ENCODE data around the gene PPM1A. TPM values are rescaled to one million over a fixed set of nuclear protein-coding genes. Genes with fewer than 3 reads are reported as not detected.

Gene PPM1A
- total and polyA plus RNA-seq, 8 donors = 13.6 to 95.5 (median 32.7) TPM

GRCh38 chr14:60346706-60347105 is 97.7 kb downstream of the PPM1A start:
- Histone ChIP-seq H3K27ac (no peak overlapping the region), H3K4me3 (no peak overlapping the region), H3K4me1 (peaks cover 0 to 14% (median 4%) of the 10 kb centered on the region in 4 donors), H3K9me3 (no peaks in the 10 kb centered on the region), H3K36me3 (no peaks in the 10 kb centered on the region), H3K27me3 (no peaks in the 10 kb centered on the region)
- TF ChIP-seq EP300 (IDR thresholded peaks at IDR 0.05) (no peak), POLR2AphosphoS5 (IDR thresholded peaks at IDR 0.05) (no peak), POLR2A (IDR thresholded peaks at IDR 0.05) (no peak), CTCF (IDR thresholded peaks at IDR 0.05) (no peak)
- intact Hi-C loops (cut with DNase I; ENCODE audit: low total_unique reads) = no loop called here
- WGBS, 5 donors = 17 to 39% (median 30%) methylated on average over 2 of the region's 2 CpGs
- peak in 1 of 2 donors; percentile 62 for DNase-seq

- Histone ChIP-seq H3K27ac (no peak overlapping the region), H3K36me3 (no peaks in the 10 kb centered on the region), H3K4me1 (peaks cover 0 to 14% (median 4%) of the 10 kb centered on the region in 4 donors), H3K27me3 (no peaks in the 10 kb centered on the region), H3K9me3 (no peaks in the 10 kb centered on the region), H3K4me3 (no peak overlapping the region)
- 43 to 59% (median 49%) methylated on average over 4 of the region's 4 CpGs for WGBS, 5 donors
- intact Hi-C loops (cut with DNase I; ENCODE audit: low total_unique reads) = no loop called here
- peak in 1 of 2 donors; percentile 16 for DNase-seq
- TF ChIP-seq POLR2AphosphoS5 (IDR thresholded peaks at IDR 0.05) (no peak), CTCF (IDR thresholded peaks at IDR 0.05) (no peak), POLR2A (IDR thresholded peaks at IDR 0.05) (no peak), EP300 (IDR thresholded peaks at IDR 0.05) (no peak)
Observed at GRCh38 chr14:60348211-60348610, 99.2 kb downstream of the PPM1A start.

Other genes with a start within 250 kb of the PPM1A start
- gene PCNX4, start 157.3 kb upstream of the PPM1A start, total RNA-seq = 100 to 1,000 TPM in 1 of 5 donors, 10 to 100 TPM in 4; 26.9 to 105 (median 70.5) TPM
- gene PCNX4, start 157.3 kb upstream of the PPM1A start, polyA plus RNA-seq = 1 to 10 TPM; 6.8 to 9.2 (median 8.2) TPM
- gene DHRS7, start 83.8 kb upstream of the PPM1A start, total RNA-seq = 100 to 1,000 TPM in 4 of 5 donors, 10 to 100 TPM in 1; 60.7 to 322 (median 158) TPM
- 10 to 100 TPM; 26.6 to 45.9 (median 38.9) TPM for gene DHRS7, start 83.8 kb upstream of the PPM1A start, polyA plus RNA-seq
- under 1 TPM in 1 of 5 donors, not detected in 4; 0.55 TPM for gene C14orf39, start 236.8 kb downstream of the PPM1A start, total RNA-seq
- not detected for gene C14orf39, start 236.8 kb downstream of the PPM1A start, polyA plus RNA-seq

All from stomach (tissue), 9 donors.